Vagina (tissue), 2 donors: Measurements from ENCODE around the gene SAXO2. TPM values are rescaled to one million over a fixed set of nuclear protein-coding genes. Genes with fewer than 3 reads are reported as not detected.
"Not testable (repeated sequence)": the region's sequence is repeated elsewhere in the genome, so short reads cannot be mapped to it uniquely, and the experiment has no call there.

Experiments used
- DNase-seq, 2 donors: peaks; one replicate each; pipeline ENCODE4 v3.0.0-alpha.2; 2017; ENCODE audit errors: extremely low spot score in 2 of 2
- H3K27ac ChIP-seq: fragments of 200-600 bp; sonication (generic); one replicate; pipeline ENCODE4 v1.5.1; 2019
- H3K27me3 ChIP-seq: fragments of 200-600 bp; sonication (generic); one replicate; pipeline ENCODE4 v1.5.1; 2019
- H3K36me3 ChIP-seq, 2 donors: fragments of 200-600 bp; sonication (generic); one replicate each; pipeline ENCODE4 v1.5.1; 2017 to 2019
- H3K4me1 ChIP-seq: fragments of 200-600 bp; sonication (generic); one replicate; pipeline ENCODE4 v1.5.1; 2019
- H3K4me3 ChIP-seq, 2 donors: fragments of 200-600 bp; sonication (generic); 1 replicate in 1 of 2; 2 replicates in 1 of 2; pipeline ENCODE4 v1.5.1; 2016 to 2019
- H3K9me3 ChIP-seq: fragments of 200-600 bp; sonication (generic); one replicate; pipeline ENCODE4 v1.5.1; 2019
- POLR2A ChIP-seq, 2 donors: fragments of 450-650 bp; IDR thresholded peaks; one replicate each; pipeline ENCODE4 v1.6.1; 2017; ENCODE audit warnings: antibody characterized with exemption in 2 of 2, mild to moderate bottlenecking in 2 of 2, moderate library complexity in 2 of 2
- POLR2AphosphoS5 ChIP-seq, 2 donors: sonication (generic); formaldehyde crosslinking; IDR thresholded peaks; one replicate each; pipeline ENCODE4 v1.9.0; 2017; ENCODE audit warnings: antibody characterized with exemption in 2 of 2, mild to moderate bottlenecking in 2 of 2, low read depth in 1 of 2; ENCODE audit not compliant: insufficient read depth in 1 of 2
- intact Hi-C: fragments of 100-400 bp; cut with DNase I; formaldehyde crosslinking; loops from one replicate; pipeline ENCODE4 v1.15.1; 2023
- total RNA-seq: library from RNA; depleted of rRNA; stranded (reverse); fragments of >200 nt; gene quantifications from one replicate; pipeline ENCODE4 v1.2.3, GENCODE V29; 2016
- TF ChIP-seq, protein P1 (sequence below), 3 experiments: fragments of 450-650 bp in 2 of 3; fragments of 200-600 bp in 1 of 3; sonication (generic) in 1 of 3; IDR thresholded peaks; one replicate each; pipeline ENCODE4 v1.5.1; 2017 to 2019; ENCODE audit warnings: antibody characterized with exemption in 3 of 3, mild to moderate bottlenecking in 2 of 3, moderate library complexity in 2 of 3

The SAXO2 gene
- total RNA-seq, 1 donor from 2014 or later = not detected

- no peak overlapping the region for H3K4me3 ChIP-seq
- no peaks in the 10 kb centered on the region for H3K4me1 ChIP-seq
- H3K9me3 ChIP-seq = no peaks in the 10 kb centered on the region
- intact Hi-C loops = no loop called here
- no peak for TF ChIP-seq POLR2A (IDR thresholded peaks at IDR 0.05)
- TF ChIP-seq POLR2AphosphoS5 (IDR thresholded peaks at IDR 0.05; ENCODE audit: insufficient read depth in 1 of 2, low read depth in 1 of 2) = no peak
- TF ChIP-seq, protein P1, sequence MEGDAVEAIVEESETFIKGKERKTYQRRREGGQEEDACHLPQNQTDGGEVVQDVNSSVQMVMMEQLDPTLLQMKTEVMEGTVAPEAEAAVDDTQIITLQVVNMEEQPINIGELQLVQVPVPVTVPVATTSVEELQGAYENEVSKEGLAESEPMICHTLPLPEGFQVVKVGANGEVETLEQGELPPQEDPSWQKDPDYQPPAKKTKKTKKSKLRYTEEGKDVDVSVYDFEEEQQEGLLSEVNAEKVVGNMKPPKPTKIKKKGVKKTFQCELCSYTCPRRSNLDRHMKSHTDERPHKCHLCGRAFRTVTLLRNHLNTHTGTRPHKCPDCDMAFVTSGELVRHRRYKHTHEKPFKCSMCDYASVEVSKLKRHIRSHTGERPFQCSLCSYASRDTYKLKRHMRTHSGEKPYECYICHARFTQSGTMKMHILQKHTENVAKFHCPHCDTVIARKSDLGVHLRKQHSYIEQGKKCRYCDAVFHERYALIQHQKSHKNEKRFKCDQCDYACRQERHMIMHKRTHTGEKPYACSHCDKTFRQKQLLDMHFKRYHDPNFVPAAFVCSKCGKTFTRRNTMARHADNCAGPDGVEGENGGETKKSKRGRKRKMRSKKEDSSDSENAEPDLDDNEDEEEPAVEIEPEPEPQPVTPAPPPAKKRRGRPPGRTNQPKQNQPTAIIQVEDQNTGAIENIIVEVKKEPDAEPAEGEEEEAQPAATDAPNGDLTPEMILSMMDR (IDR thresholded peaks at IDR 0.05) = no peak
- no peaks in the 10 kb centered on the region for H3K36me3 ChIP-seq
- H3K27ac ChIP-seq = no peak overlapping the region
- DNase-seq = no peak
- no peaks in the 10 kb centered on the region for H3K27me3 ChIP-seq
Measured at GRCh38 chr15:82292271-82292670, 29.7 kb downstream of the SAXO2 start.

- Histone ChIP-seq H3K4me3 (no peak overlapping the region), H3K9me3 (no peaks in the 10 kb centered on the region), H3K27me3 (no peaks in the 10 kb centered on the region), H3K4me1 (no peaks in the 10 kb centered on the region), H3K36me3 (no peaks in the 10 kb centered on the region), H3K27ac (no peak overlapping the region)
- intact Hi-C loops = no loop called here
- DNase-seq = no peak
- no peak for TF ChIP-seq POLR2AphosphoS5 (IDR thresholded peaks at IDR 0.05; ENCODE audit: insufficient read depth in 1 of 2, low read depth in 1 of 2)
- TF ChIP-seq, protein P1 (IDR thresholded peaks at IDR 0.05) = no peak
- no peak for TF ChIP-seq POLR2A (IDR thresholded peaks at IDR 0.05)
Measured at GRCh38 chr15:82294061-82294690, 31.6 kb downstream of the SAXO2 start.

DNA sequence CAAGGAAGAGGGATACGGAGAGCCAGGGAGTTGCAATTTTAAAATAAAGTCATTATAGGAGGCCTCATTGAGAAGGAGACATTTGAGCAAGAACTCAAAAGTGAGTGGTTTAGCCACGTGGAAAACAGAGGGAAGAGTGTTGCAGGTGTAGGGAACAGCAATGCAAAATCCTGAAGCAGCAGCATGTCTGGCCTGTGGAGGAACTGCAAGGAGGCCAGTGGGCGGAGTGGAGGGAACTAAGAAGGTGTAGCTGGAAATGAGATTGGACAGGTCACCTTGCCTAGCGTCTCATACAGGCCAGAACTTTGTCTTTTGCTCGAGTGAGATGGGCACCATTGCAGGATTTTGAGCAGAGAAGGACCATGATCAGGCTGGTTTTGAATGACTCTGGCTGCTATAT lies 34.9 kb downstream of the SAXO2 start:
- Histone ChIP-seq H3K4me3 (no peak overlapping the region), H3K4me1 (no peaks in the 10 kb centered on the region), H3K36me3 (no peaks in the 10 kb centered on the region), H3K9me3 (no peaks in the 10 kb centered on the region), H3K27me3 (no peaks in the 10 kb centered on the region), H3K27ac (no peak overlapping the region)
- intact Hi-C loops = no loop called here
- no peak for DNase-seq
- TF ChIP-seq POLR2AphosphoS5 (IDR thresholded peaks at IDR 0.05; ENCODE audit: insufficient read depth in 1 of 2, low read depth in 1 of 2) (no peak), POLR2A (IDR thresholded peaks at IDR 0.05) (no peak)
- TF ChIP-seq, protein P1 (IDR thresholded peaks at IDR 0.05) = no peak

GRCh38 chr15:82298032-82298431 lies 35.4 kb downstream of the SAXO2 start:
- H3K4me3 ChIP-seq = no peak overlapping the region
- H3K4me1 ChIP-seq = no peaks in the 10 kb centered on the region
- DNase-seq = no peak
- TF ChIP-seq POLR2A (IDR thresholded peaks at IDR 0.05) = no peak
- TF ChIP-seq POLR2AphosphoS5 (IDR thresholded peaks at IDR 0.05; ENCODE audit: insufficient read depth in 1 of 2, low read depth in 1 of 2) = no peak
- H3K9me3 ChIP-seq = no peaks in the 10 kb centered on the region
- no peaks in the 10 kb centered on the region for H3K27me3 ChIP-seq
- intact Hi-C loops = no loop called here
- no peaks in the 10 kb centered on the region for H3K36me3 ChIP-seq
- H3K27ac ChIP-seq = no peak overlapping the region

DNA sequence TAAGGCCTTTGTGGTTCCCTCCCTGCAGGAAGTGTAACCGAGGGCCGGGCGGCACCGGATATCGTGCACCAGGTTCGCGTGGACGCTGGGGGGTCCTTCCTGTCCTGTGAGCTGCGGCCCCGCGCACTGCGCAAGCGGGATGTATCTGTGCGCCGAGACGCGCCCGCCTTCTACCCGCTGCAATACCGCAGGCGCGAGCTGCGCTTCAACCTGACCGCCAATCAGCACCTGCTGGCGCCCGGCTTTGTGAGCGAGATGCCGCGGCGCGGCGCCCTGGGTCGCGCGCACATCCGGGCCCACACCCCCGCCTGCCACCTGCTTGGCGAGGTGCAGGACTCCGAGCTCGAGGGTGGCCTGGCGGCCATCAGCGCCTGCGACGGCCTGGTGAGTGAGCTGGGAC lies 35.9 kb downstream of the SAXO2 start:
- TF ChIP-seq, protein P1 (IDR thresholded peaks at IDR 0.05) = no peak
- TF ChIP-seq POLR2AphosphoS5 (IDR thresholded peaks at IDR 0.05; ENCODE audit: insufficient read depth in 1 of 2, low read depth in 1 of 2) (no peak), POLR2A (IDR thresholded peaks at IDR 0.05) (no peak)
- Histone ChIP-seq H3K4me3 (no peak overlapping the region), H3K27ac (no peak overlapping the region), H3K9me3 (no peaks in the 10 kb centered on the region), H3K27me3 (no peaks in the 10 kb centered on the region), H3K4me1 (no peaks in the 10 kb centered on the region), H3K36me3 (no peaks in the 10 kb centered on the region)
- no peak for DNase-seq
- intact Hi-C loops = no loop called here

- H3K27me3 ChIP-seq, H3K4me3 ChIP-seq, DNase-seq, H3K4me1 ChIP-seq, H3K27ac ChIP-seq, intact Hi-C loops, H3K36me3 ChIP-seq, H3K9me3 ChIP-seq: not testable (repeated sequence)
Measured at GRCh38 chr15:82299511-82299914, 36.9 kb downstream of the SAXO2 start.

- H3K36me3 ChIP-seq, DNase-seq, H3K27ac ChIP-seq, H3K4me3 ChIP-seq, H3K4me1 ChIP-seq, H3K27me3 ChIP-seq, intact Hi-C loops, H3K9me3 ChIP-seq: not testable (repeated sequence)
Measured at GRCh38 chr15:82300326-82300725, 37.7 kb downstream of the SAXO2 start.
